ENCODE measurements around the gene INPP5D. TPM values are rescaled to one million over a fixed set of nuclear protein-coding genes. Genes with fewer than 3 reads are reported as not detected.

Gene INPP5D
- total RNA-seq, 1 experiment from 2014 or later, result 12.7 TPM

- H4K8ac ChIP-seq (replicated peaks; ENCODE audit: insufficient read length, low read depth, low read length), result peak overlapping the region; percentile 74
- H3K4me3 Mint-ChIP-seq, result no peak overlapping the region
- no peak overlapping the region for H2AFZ ChIP-seq (ENCODE audit: low read length)
- no peak overlapping the region; the same call in 1 of the 2 replicates for H3K14ac ChIP-seq (ENCODE audit: insufficient read depth, low read length)
- H4K5ac ChIP-seq (ENCODE audit: insufficient read length, low read depth, low read length), result peak overlapping the region; percentile 27
- peaks cover 2% of the 10 kb centered on the region; the same call in 1 of the 2 replicates for H3K4me1 ChIP-seq (ENCODE audit: insufficient read depth, low read length)
- no peak overlapping the region for H2BK20ac ChIP-seq (ENCODE audit: low read depth, low read length, poor library complexity, severe bottlenecking)
- no peak for TF ChIP-seq CTCF (conservative IDR thresholded peaks at IDR 0.05)
- no peak overlapping the region for H3K4me2 ChIP-seq (ENCODE audit: insufficient read depth, insufficient read length, low read length)
- no peak overlapping the region for H3K18ac ChIP-seq (ENCODE audit: insufficient read length, low read depth, low read length)
- no peaks in the 10 kb centered on the region for H3K79me2 ChIP-seq (ENCODE audit: insufficient read depth, low read length)
- H4K20me1 ChIP-seq (ENCODE audit: control insufficient read depth, insufficient read depth, insufficient read length), result no peaks in the 10 kb centered on the region
- no peaks in the 10 kb centered on the region; a peak in 1 of 7 replicates for H3K36me3 Mint-ChIP-seq (ENCODE audit: insufficient read depth in 1 of 3, low read depth in 3 of 3)
- H3K79me1 ChIP-seq (ENCODE audit: insufficient read depth, low read depth, low read length, poor library complexity, severe bottlenecking), result no peaks in the 10 kb centered on the region
- H3K27me3 ChIP-seq (ENCODE audit: insufficient read depth, low read length), result no peaks in the 10 kb centered on the region
- no peaks in the 10 kb centered on the region for H3K9me3 ChIP-seq (ENCODE audit: control insufficient read depth, low read depth, low read length)
- no peak overlapping the region for H2BK120ac ChIP-seq (ENCODE audit: low read depth, low read length, poor library complexity, severe bottlenecking)
- H2BK15ac ChIP-seq (ENCODE audit: low read depth, low read length), result no peak overlapping the region
- H3K23ac ChIP-seq (ENCODE audit: insufficient read length, low read depth, low read length), result no peak overlapping the region
- H3K4me1 Mint-ChIP-seq, result peaks cover 25 to 26% of the 10 kb centered on the region in 2 experiments
- peaks cover 2% of the 10 kb centered on the region for H3K23me2 ChIP-seq (ENCODE audit: insufficient read length, low read depth, low read length, poor library complexity, severe bottlenecking)
- no peak overlapping the region for H2BK12ac ChIP-seq (ENCODE audit: insufficient read length, low read depth, low read length)
- H3K9me3 Mint-ChIP-seq, result no peaks in the 10 kb centered on the region
- no peaks in the 10 kb centered on the region; the same call in 1 of the 2 replicates for H3K27me3 Mint-ChIP-seq (ENCODE audit: low read depth)
- H3T11ph ChIP-seq (ENCODE audit: low read length), result no peak overlapping the region
- WGBS (ENCODE audit: extremely low coverage, insufficient read length, low lambda C conversion rate), result no CpG with 5 or more reads among the region's 2 CpGs
- no peak overlapping the region for H3K27ac ChIP-seq (ENCODE audit: insufficient read length, low read depth, low read length)
- no peak overlapping the region for H2BK5ac ChIP-seq (ENCODE audit: insufficient read length, low read length)
- DNase-seq, result no peak
- no peak overlapping the region; a peak in 2 of 7 replicates for H3K27ac Mint-ChIP-seq
- no peak overlapping the region for H4K91ac ChIP-seq (ENCODE audit: insufficient read length, low read depth, low read length)
- H3K4ac ChIP-seq (ENCODE audit: low read depth, low read length), result no peak overlapping the region
- no peak overlapping the region for H3K9ac ChIP-seq (ENCODE audit: extremely low read depth, insufficient read length, low read length)
- no peak overlapping the region for H2AK5ac ChIP-seq (ENCODE audit: insufficient read length, low read length)
- no peak overlapping the region for H3K56ac ChIP-seq (ENCODE audit: insufficient read length, low read depth, low read length)
These were observed 55.6 kb downstream of the INPP5D start for GRCh38 chr2:233115741-233116140.
